Fibroblast of pulmonary artery (primary cell): ENCODE results near the gene SUPT3H.

Experiments
- DNase-seq: peaks from one replicate; pipeline ENCODE4 v3.0.0-alpha.2; 2010; ENCODE audit warnings: low read depth
- H3K4me3 ChIP-seq: replicated peaks from 2 replicates; pipeline ENCODE4 v1.5.1; 2011; ENCODE audit warnings: low read depth, mild to moderate bottlenecking, control low read depth, low read length, moderate library complexity
- TF ChIP-seq, protein P1 (sequence below): IDR thresholded peaks from 2 replicates; pipeline ENCODE4 v1.5.1; 2011; ENCODE audit warnings: mild to moderate bottlenecking, control low read depth, low read length, inconsistent platforms; ENCODE audit errors: missing control alignments

SUPT3H gene

DNA sequence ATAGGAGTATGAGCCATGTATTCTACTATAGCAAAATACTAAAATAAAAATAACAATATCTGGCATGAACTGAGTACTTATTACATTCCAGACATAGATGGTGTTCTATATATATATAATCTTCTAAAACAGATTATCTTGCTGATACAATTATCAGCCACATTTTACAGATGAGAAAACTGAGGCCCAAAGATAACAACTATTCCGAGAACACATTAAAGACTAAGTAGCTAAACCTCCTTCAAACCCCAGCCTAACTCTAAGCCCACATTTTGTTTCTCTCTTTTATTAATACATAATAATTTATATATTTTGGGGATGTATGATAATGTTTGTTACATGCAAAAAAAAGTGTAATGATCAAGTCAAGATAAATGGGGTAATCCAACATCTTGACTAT lies 148.3 kb downstream of the SUPT3H start:
- TF ChIP-seq, protein P1, sequence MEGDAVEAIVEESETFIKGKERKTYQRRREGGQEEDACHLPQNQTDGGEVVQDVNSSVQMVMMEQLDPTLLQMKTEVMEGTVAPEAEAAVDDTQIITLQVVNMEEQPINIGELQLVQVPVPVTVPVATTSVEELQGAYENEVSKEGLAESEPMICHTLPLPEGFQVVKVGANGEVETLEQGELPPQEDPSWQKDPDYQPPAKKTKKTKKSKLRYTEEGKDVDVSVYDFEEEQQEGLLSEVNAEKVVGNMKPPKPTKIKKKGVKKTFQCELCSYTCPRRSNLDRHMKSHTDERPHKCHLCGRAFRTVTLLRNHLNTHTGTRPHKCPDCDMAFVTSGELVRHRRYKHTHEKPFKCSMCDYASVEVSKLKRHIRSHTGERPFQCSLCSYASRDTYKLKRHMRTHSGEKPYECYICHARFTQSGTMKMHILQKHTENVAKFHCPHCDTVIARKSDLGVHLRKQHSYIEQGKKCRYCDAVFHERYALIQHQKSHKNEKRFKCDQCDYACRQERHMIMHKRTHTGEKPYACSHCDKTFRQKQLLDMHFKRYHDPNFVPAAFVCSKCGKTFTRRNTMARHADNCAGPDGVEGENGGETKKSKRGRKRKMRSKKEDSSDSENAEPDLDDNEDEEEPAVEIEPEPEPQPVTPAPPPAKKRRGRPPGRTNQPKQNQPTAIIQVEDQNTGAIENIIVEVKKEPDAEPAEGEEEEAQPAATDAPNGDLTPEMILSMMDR, result no peak
- no peak for DNase-seq
- H3K4me3 ChIP-seq, result no peak overlapping the region

DNA sequence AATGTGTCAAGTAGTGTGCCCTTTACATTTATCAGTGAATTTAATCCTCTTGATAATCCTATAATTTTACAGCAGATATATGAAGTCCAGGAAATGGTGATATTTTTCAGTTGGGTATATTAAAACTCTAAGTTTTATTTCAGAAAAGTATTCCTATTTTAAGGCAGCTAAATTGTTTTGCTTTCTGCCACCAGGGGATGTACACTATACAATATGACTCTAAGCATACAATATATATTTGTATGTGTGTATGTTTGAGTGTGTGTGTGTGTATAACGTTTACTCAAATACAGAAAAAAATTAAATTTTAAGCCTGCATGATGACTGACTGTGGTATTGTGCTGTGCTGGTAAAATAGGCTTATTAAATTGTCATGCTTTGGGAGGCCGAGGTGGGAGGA lies 151.7 kb downstream of the SUPT3H start:
- TF ChIP-seq, protein P1, result peak; percentile 9
- DNase-seq, result no peak

GRCh38 chr6:45222380-45222779 lies 155.4 kb downstream of the SUPT3H start:
- DNase-seq, result peak; percentile 27
- TF ChIP-seq, protein P1, result no peak
- H3K4me3 ChIP-seq, result no peak overlapping the region

More for the DNA sequence above, 151.7 kb downstream of the SUPT3H start:
- H3K4me3 ChIP-seq, result no peak overlapping the region

DNA sequence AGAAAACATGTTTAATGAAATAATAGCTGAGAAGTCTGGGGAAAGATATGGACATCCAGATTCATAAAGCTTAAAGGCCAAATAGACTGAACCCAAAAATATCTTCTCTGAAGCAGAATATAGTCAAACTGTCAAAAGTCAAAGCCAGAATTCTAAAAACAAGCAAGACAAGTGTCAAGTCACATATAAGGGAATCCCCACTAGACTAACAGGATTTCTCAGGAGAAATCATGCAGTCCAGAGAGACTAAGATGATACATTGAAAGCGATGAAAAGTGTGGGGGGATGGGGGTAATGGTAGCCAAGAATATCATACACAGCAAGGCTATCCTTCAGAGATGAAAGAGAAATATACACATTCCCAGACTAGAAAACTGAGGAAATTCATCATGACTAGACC lies 162.0 kb downstream of the SUPT3H start:
- TF ChIP-seq, protein P1, result no peak
- no peak overlapping the region for H3K4me3 ChIP-seq
- DNase-seq, result no peak

- TF ChIP-seq, protein P1, result no peak
- DNase-seq, result peak; percentile 11
- no peak overlapping the region for H3K4me3 ChIP-seq
These were observed 164.8 kb downstream of the SUPT3H start for GRCh38 chr6:45212976-45213375.

- no peak overlapping the region for H3K4me3 ChIP-seq
- TF ChIP-seq, protein P1, result no peak
- no peak for DNase-seq
These were observed 168.0 kb downstream of the SUPT3H start for GRCh38 chr6:45209762-45210161.

DNA sequence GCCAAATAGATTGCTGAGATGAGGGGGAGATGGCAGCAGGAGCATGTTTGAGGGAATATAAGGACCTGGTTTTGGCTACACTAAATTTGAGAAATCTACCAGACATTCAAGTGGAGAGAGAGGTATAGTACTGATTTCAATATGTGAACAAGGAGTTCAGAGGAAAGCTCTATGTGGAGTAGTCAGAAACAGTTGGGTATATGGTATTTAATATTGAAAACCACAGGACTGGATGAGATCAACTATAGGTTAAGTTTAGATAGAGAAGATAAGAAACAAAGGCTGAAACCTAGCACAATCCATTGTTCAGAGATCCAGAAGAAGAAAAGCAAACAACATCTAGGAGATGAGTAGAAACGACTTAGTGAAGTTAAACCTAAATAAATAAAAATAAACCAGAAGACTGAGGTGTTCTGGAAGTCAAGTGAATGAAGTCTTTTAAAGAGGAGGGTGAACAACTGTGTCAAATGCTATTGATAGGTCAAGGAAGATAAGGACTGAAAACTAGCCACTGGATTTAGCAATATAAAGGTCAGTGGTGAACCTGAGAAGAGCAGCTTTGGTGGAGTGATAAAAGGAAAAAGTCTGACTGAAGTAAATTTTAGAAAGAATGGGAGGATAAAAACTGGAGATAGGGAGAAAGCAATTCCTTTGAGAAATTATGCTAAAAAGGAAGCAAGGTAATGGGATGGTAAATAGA lies 170.8 kb downstream of the SUPT3H start:
- DNase-seq, result no peak
- TF ChIP-seq, protein P1, result no peak

More for the DNA sequence above, 170.8 kb downstream of the SUPT3H start:
- H3K4me3 ChIP-seq, result no peak overlapping the region
